DOHH2 (cell line): ENCODE results near the gene ARL4C.

Source experiments
- H3F3A ChIP-seq: fragments of 200-600 bp; sonication (generic), shearing (Covaris generic); 2 replicates; pipeline ENCODE4 v1.6.0; 2016; ENCODE audit warnings: antibody characterized with exemption, mild to moderate bottlenecking; ENCODE audit not compliant: control insufficient read depth, insufficient read depth
- H3K27ac ChIP-seq: fragments of 200-600 bp; sonication (generic); 2 replicates; pipeline ENCODE4 v1.5.1; 2014; ENCODE audit warnings: low read depth, mild to moderate bottlenecking, low read length, moderate library complexity
- H3K27me3 ChIP-seq: fragments of 200-600 bp; sonication (generic); 2 replicates; pipeline ENCODE4 v1.6.1; 2014; ENCODE audit warnings: mild to moderate bottlenecking, low read length, mixed read lengths; ENCODE audit not compliant: control insufficient read depth
- H3K36me3 ChIP-seq: fragments of 200-600 bp; sonication (generic); 2 replicates; pipeline ENCODE4 v1.6.1; 2014; ENCODE audit warnings: mild to moderate bottlenecking, low read length, moderate library complexity, mixed read lengths; ENCODE audit not compliant: control insufficient read depth
- H3K4me1 ChIP-seq: fragments of 200-600 bp; sonication (generic); 2 replicates; pipeline ENCODE4 v1.6.1; 2014; ENCODE audit warnings: mild to moderate bottlenecking, low read length, mixed read lengths; ENCODE audit not compliant: control insufficient read depth
- H3K4me2 ChIP-seq: fragments of 200-600 bp; sonication (generic); 2 replicates; pipeline ENCODE4 v1.6.0; 2014; ENCODE audit warnings: mild to moderate bottlenecking, low read length, moderate library complexity
- H3K4me3 ChIP-seq: fragments of 200-600 bp; sonication (generic); 2 replicates; pipeline ENCODE4 v1.5.1; 2014; ENCODE audit warnings: mild to moderate bottlenecking, low read length, mixed read lengths
- H3K79me2 ChIP-seq: fragments of 200-600 bp; sonication (generic); 2 replicates; pipeline ENCODE4 v1.6.1; 2014; ENCODE audit warnings: mild to moderate bottlenecking, low read length, mixed read lengths; ENCODE audit not compliant: control insufficient read depth
- H3K9me2 ChIP-seq: fragments of 200-600 bp; sonication (generic); replicated peaks from 2 replicates; pipeline ENCODE4 v1.6.1; 2014; ENCODE audit warnings: mild to moderate bottlenecking, low read length, mixed read lengths; ENCODE audit not compliant: control insufficient read depth
- H3K9me3 ChIP-seq: fragments of 200-600 bp; sonication (generic); 2 replicates; pipeline ENCODE4 v1.6.1; 2014; ENCODE audit warnings: antibody characterized with exemption, low read length, mixed read lengths; ENCODE audit not compliant: control insufficient read depth, insufficient read depth
- H4K20me1 ChIP-seq: fragments of 200-600 bp; sonication (generic); 2 replicates; pipeline ENCODE4 v1.6.0; 2014; ENCODE audit warnings: low read depth, mild to moderate bottlenecking, antibody characterized with exemption, low read length, moderate library complexity; ENCODE audit not compliant: control insufficient read depth, insufficient read depth
- EZH2phosphoT487 ChIP-seq: fragments of 200-600 bp; sonication (generic); IDR thresholded peaks from 2 replicates; pipeline ENCODE4 v1.6.1; 2017; ENCODE audit warnings: borderline replicate concordance, mild to moderate bottlenecking, antibody characterized with exemption, low read length, moderate library complexity, mixed read lengths
- TF ChIP-seq, protein P1 (sequence below): fragments of 200-600 bp; sonication (generic); IDR thresholded peaks from one replicate; pipeline ENCODE4 v1.5.1; 2014; ENCODE audit warnings: antibody characterized with exemption, mild to moderate bottlenecking, low read depth, low read length; ENCODE audit not compliant: poor library complexity, severe bottlenecking

Gene ARL4C

DNA sequence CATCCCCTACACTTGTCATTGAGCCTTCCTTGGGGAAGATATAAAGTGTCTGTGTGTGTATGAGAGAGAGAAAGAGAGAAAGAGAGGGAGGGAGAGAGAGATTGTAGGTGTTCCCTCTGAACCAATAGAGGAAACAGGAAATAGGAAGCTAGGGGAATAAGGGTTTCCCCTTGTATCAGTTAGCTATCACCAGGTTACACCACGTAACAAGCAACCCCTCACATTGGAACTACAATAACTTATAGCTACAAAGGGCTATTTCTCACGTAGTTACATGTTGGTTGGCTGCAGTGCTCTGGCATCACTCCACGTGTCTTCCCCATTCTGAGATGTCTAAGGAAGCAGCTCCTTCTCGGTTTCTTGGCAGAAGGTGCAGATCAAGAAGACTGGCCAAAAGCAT lies 41.0 kb upstream of the ARL4C start:
- Histone ChIP-seq H3K9me3 (peaks cover 4% of the 10 kb centered on the region; the same call in 1 of the 2 replicates), H4K20me1 (no peaks in the 10 kb centered on the region), H3K27me3 (no peaks in the 10 kb centered on the region), H3K4me3 (no peak overlapping the region), H3K27ac (no peak overlapping the region), H3K4me2 (no peak overlapping the region), H3K79me2 (no peaks in the 10 kb centered on the region), H3K4me1 (no peaks in the 10 kb centered on the region), H3K36me3 (no peaks in the 10 kb centered on the region), H3K9me2 (no peaks in the 10 kb centered on the region), H3F3A (no peaks in the 10 kb centered on the region)
- no peak for TF ChIP-seq EZH2phosphoT487
- TF ChIP-seq, protein P1, sequence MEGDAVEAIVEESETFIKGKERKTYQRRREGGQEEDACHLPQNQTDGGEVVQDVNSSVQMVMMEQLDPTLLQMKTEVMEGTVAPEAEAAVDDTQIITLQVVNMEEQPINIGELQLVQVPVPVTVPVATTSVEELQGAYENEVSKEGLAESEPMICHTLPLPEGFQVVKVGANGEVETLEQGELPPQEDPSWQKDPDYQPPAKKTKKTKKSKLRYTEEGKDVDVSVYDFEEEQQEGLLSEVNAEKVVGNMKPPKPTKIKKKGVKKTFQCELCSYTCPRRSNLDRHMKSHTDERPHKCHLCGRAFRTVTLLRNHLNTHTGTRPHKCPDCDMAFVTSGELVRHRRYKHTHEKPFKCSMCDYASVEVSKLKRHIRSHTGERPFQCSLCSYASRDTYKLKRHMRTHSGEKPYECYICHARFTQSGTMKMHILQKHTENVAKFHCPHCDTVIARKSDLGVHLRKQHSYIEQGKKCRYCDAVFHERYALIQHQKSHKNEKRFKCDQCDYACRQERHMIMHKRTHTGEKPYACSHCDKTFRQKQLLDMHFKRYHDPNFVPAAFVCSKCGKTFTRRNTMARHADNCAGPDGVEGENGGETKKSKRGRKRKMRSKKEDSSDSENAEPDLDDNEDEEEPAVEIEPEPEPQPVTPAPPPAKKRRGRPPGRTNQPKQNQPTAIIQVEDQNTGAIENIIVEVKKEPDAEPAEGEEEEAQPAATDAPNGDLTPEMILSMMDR, result no peak

GRCh38 chr2:234536178-234536965 lies 39.5 kb upstream of the ARL4C start:
- no peaks in the 10 kb centered on the region for H3K4me1 ChIP-seq
- no peaks in the 10 kb centered on the region for H4K20me1 ChIP-seq
- no peak overlapping the region for H3K4me2 ChIP-seq
- H3K79me2 ChIP-seq, result no peaks in the 10 kb centered on the region
- H3K27me3 ChIP-seq, result no peaks in the 10 kb centered on the region
- no peak overlapping the region for H3K4me3 ChIP-seq
- H3F3A ChIP-seq, result no peaks in the 10 kb centered on the region
- H3K27ac ChIP-seq, result no peak overlapping the region
- no peaks in the 10 kb centered on the region for H3K36me3 ChIP-seq
- H3K9me2 ChIP-seq, result no peaks in the 10 kb centered on the region
- H3K9me3 ChIP-seq, result peaks cover 4% of the 10 kb centered on the region; the same call in 1 of the 2 replicates
- no peak for TF ChIP-seq EZH2phosphoT487
- TF ChIP-seq, protein P1, result no peak

- Histone ChIP-seq H3K27me3 (no peaks in the 10 kb centered on the region), H4K20me1 (no peaks in the 10 kb centered on the region), H3K9me2 (no peaks in the 10 kb centered on the region), H3K36me3 (no peaks in the 10 kb centered on the region), H3K4me3 (no peak overlapping the region), H3K4me1 (no peaks in the 10 kb centered on the region), H3K9me3 (peaks cover 4% of the 10 kb centered on the region; the same call in 1 of the 2 replicates), H3K27ac (no peak overlapping the region), H3F3A (no peaks in the 10 kb centered on the region), H3K4me2 (no peak overlapping the region), H3K79me2 (no peaks in the 10 kb centered on the region)
- TF ChIP-seq, protein P1, result no peak
- no peak for TF ChIP-seq EZH2phosphoT487
Measured at GRCh38 chr2:234535464-234535863, 38.6 kb upstream of the ARL4C start.
